Neural cell (in vitro differentiated cells): Measurements from ENCODE around the gene SLC6A19. TPM values are rescaled to one million over a fixed set of nuclear protein-coding genes. Genes with fewer than 3 reads are reported as not detected.

Source experiments
- H2AFZ ChIP-seq: fragments of 200-600, 300-800 bp; sonication (generic), shearing (Covaris generic); 2 replicates; pipeline ENCODE4 v1.6.0; 2014; ENCODE audit warnings: low read depth, mild to moderate bottlenecking, antibody characterized with exemption, low read length, moderate library complexity
- H3F3A ChIP-seq: fragments of 200-600 bp; shearing (Covaris generic); 2 replicates; pipeline ENCODE4 v1.6.1; 2016; ENCODE audit warnings: mild to moderate bottlenecking, moderate library complexity, mixed read lengths, antibody characterized with exemption, low read length; ENCODE audit not compliant: insufficient read depth, poor library complexity, severe bottlenecking
- H3K27ac ChIP-seq: fragments of 200-600, 300-800 bp; sonication (generic), shearing (Covaris generic); 2 replicates; pipeline ENCODE4 v1.5.1; 2014; ENCODE audit warnings: mild to moderate bottlenecking, low read length, moderate library complexity
- H3K27me3 ChIP-seq: fragments of 300-800, 200-600 bp; sonication (generic), shearing (Covaris generic); 2 replicates; pipeline ENCODE4 v1.6.0; 2014; ENCODE audit warnings: mild to moderate bottlenecking, low read depth, low read length, moderate library complexity; ENCODE audit not compliant: insufficient read depth
- H3K36me3 ChIP-seq: fragments of 300-800, 200-600 bp; sonication (generic), shearing (Covaris generic); 2 replicates; pipeline ENCODE4 v1.5.1; 2014; ENCODE audit warnings: mild to moderate bottlenecking, antibody characterized with exemption, low read length, moderate library complexity; ENCODE audit not compliant: insufficient read depth
- H3K4me2 ChIP-seq: fragments of 300-800, 200-600 bp; sonication (generic), shearing (Covaris generic); 2 replicates; pipeline ENCODE4 v1.6.0; 2014; ENCODE audit warnings: mild to moderate bottlenecking, low read length
- H3K4me3 ChIP-seq: fragments of 300-800, 200-600 bp; sonication (generic), shearing (Covaris generic); 2 replicates; pipeline ENCODE4 v1.5.1; 2014; ENCODE audit warnings: mild to moderate bottlenecking, low read length, moderate library complexity
- H3K79me2 ChIP-seq: fragments of 200-600 bp; shearing (Covaris generic); replicated peaks from 2 replicates; pipeline ENCODE4 v1.6.0; 2014; ENCODE audit warnings: mild to moderate bottlenecking, low read length, moderate library complexity; ENCODE audit not compliant: insufficient read depth
- H3K9ac ChIP-seq: fragments of 300-800, 200-600 bp; sonication (generic), shearing (Covaris generic); 2 replicates; pipeline ENCODE4 v1.6.1; 2016; ENCODE audit warnings: mild to moderate bottlenecking, low read length, mixed read lengths
- H3K9me2 ChIP-seq: fragments of 200-600 bp; shearing (Covaris generic); 2 replicates; pipeline ENCODE4 v1.6.1; 2016; ENCODE audit warnings: mild to moderate bottlenecking, low read length, mixed read lengths; ENCODE audit not compliant: insufficient read depth
- H3K9me3 ChIP-seq: fragments of 200-600, 300-800 bp; sonication (generic), shearing (Covaris generic); 2 replicates; pipeline ENCODE4 v1.6.1; 2016; ENCODE audit warnings: mild to moderate bottlenecking, mixed run types, low read length, moderate library complexity, mixed read lengths
- H4K20me1 ChIP-seq: fragments of 200-600 bp; shearing (Covaris generic); 2 replicates; pipeline ENCODE4 v1.6.1; 2016; ENCODE audit warnings: mild to moderate bottlenecking, mixed run types; ENCODE audit not compliant: insufficient read depth
- EP300 ChIP-seq: fragments of 450-650 bp; conservative IDR thresholded peaks from 2 replicates; pipeline ENCODE4 v1.6.1; 2014; ENCODE audit warnings: antibody characterized with exemption, mild to moderate bottlenecking, moderate library complexity; ENCODE audit not compliant: poor library complexity, severe bottlenecking
- EZH2 ChIP-seq: fragments of 200-600, 300-800 bp; shearing (Covaris generic), sonication (generic); IDR thresholded peaks from 2 replicates; pipeline ENCODE4 v1.6.1; 2014; ENCODE audit warnings: antibody characterized with exemption, low read length, borderline replicate concordance, mild to moderate bottlenecking; ENCODE audit not compliant: insufficient read depth, poor library complexity, severe bottlenecking
- MXI1 ChIP-seq: fragments of 450-650 bp; conservative IDR thresholded peaks from 2 replicates; pipeline ENCODE4 v1.6.1; 2014; ENCODE audit warnings: antibody characterized with exemption, mild to moderate bottlenecking; ENCODE audit not compliant: poor library complexity, severe bottlenecking
- POLR2AphosphoS5 ChIP-seq: IDR thresholded peaks from 2 replicates; pipeline ENCODE4 v1.6.1; 2012
- RAD21 ChIP-seq: fragments of 450-650 bp; conservative IDR thresholded peaks from 2 replicates; pipeline ENCODE4 v1.6.1; 2014; ENCODE audit warnings: antibody characterized with exemption, mild to moderate bottlenecking, moderate library complexity
- SMC3 ChIP-seq: fragments of 450-650 bp; conservative IDR thresholded peaks from 2 replicates; pipeline ENCODE4 v1.6.1; 2014; ENCODE audit warnings: antibody characterized with exemption, mild to moderate bottlenecking, moderate library complexity; ENCODE audit not compliant: poor library complexity
- TAF1 ChIP-seq: IDR thresholded peaks from 2 replicates; pipeline ENCODE4 v1.6.1; 2012; ENCODE audit warnings: low read depth
- polyA plus RNA-seq: library from polyadenylated mRNA; depleted of rRNA; stranded (reverse); fragments of >200 nt; gene quantifications from 2 replicates; pipeline ENCODE4 v1.2.3, GENCODE V29; 2014
- TF ChIP-seq, protein P1 (sequence below): fragments of 450-650 bp; IDR thresholded peaks from 2 replicates; pipeline ENCODE4 v1.5.1; 2014; ENCODE audit warnings: antibody characterized with exemption, mild to moderate bottlenecking, moderate library complexity; ENCODE audit not compliant: poor library complexity, severe bottlenecking
- TF ChIP-seq, protein P2 (sequence below): IDR thresholded peaks from 2 replicates; pipeline ENCODE4 v1.6.1; 2012; ENCODE audit warnings: borderline replicate concordance

SLC6A19 gene
- polyA plus RNA-seq, 1 donor from 2014 or later, result not detected

DNA sequence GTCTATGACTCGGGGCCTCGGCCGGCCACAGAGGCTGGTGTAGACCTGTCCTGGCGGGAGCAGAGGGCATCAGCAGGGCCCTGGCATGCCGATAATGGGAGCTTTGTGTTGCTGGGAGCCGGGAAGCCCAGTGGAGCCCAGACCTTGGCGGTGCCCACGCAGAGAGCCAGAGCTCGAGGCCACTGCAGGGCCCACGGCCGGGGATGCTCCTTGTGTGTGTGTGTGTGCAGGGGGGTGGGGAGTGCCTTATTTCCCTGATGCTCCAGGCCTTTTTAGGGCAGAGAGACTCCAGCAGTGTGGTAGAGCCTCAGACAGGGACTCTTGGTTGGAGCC, 18.3 kb downstream of the SLC6A19 start:
- Histone ChIP-seq H3K27me3 (no peaks in the 10 kb centered on the region), H3K79me2 (no peaks in the 10 kb centered on the region), H3K9me2 (no peaks in the 10 kb centered on the region), H3K9me3 (no peaks in the 10 kb centered on the region), H3K4me3 (no peak overlapping the region), H3K4me2 (no peak overlapping the region), H3K27ac (no peak overlapping the region), H3F3A (no peaks in the 10 kb centered on the region), H3K9ac (no peak overlapping the region), H3K36me3 (no peaks in the 10 kb centered on the region), H4K20me1 (no peaks in the 10 kb centered on the region), H2AFZ (no peak overlapping the region)
- TF ChIP-seq RAD21 (no peak), TAF1 (no peak)
- TF ChIP-seq, protein P1, sequence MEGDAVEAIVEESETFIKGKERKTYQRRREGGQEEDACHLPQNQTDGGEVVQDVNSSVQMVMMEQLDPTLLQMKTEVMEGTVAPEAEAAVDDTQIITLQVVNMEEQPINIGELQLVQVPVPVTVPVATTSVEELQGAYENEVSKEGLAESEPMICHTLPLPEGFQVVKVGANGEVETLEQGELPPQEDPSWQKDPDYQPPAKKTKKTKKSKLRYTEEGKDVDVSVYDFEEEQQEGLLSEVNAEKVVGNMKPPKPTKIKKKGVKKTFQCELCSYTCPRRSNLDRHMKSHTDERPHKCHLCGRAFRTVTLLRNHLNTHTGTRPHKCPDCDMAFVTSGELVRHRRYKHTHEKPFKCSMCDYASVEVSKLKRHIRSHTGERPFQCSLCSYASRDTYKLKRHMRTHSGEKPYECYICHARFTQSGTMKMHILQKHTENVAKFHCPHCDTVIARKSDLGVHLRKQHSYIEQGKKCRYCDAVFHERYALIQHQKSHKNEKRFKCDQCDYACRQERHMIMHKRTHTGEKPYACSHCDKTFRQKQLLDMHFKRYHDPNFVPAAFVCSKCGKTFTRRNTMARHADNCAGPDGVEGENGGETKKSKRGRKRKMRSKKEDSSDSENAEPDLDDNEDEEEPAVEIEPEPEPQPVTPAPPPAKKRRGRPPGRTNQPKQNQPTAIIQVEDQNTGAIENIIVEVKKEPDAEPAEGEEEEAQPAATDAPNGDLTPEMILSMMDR, result no peak

DNA sequence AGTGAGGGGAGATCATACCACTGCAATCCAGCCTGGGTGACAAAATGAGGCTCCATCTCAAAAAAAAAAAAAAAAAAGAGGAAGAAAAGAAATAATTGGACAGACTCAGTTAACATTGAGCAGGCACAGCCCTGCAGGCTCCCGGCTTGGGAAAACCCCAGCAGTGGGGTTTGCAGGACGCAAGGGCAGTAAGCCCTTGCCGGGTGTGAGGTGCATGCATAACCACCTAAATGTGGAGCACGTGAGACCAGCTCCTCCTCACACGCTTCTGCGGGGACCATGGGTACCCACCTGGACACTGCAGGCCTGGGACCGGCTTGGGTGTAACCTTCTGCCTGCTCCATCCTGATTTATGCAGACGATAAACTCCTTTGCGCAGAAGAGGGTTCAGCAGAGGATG, 19.0 kb downstream of the SLC6A19 start:
- TF ChIP-seq, protein P2, sequence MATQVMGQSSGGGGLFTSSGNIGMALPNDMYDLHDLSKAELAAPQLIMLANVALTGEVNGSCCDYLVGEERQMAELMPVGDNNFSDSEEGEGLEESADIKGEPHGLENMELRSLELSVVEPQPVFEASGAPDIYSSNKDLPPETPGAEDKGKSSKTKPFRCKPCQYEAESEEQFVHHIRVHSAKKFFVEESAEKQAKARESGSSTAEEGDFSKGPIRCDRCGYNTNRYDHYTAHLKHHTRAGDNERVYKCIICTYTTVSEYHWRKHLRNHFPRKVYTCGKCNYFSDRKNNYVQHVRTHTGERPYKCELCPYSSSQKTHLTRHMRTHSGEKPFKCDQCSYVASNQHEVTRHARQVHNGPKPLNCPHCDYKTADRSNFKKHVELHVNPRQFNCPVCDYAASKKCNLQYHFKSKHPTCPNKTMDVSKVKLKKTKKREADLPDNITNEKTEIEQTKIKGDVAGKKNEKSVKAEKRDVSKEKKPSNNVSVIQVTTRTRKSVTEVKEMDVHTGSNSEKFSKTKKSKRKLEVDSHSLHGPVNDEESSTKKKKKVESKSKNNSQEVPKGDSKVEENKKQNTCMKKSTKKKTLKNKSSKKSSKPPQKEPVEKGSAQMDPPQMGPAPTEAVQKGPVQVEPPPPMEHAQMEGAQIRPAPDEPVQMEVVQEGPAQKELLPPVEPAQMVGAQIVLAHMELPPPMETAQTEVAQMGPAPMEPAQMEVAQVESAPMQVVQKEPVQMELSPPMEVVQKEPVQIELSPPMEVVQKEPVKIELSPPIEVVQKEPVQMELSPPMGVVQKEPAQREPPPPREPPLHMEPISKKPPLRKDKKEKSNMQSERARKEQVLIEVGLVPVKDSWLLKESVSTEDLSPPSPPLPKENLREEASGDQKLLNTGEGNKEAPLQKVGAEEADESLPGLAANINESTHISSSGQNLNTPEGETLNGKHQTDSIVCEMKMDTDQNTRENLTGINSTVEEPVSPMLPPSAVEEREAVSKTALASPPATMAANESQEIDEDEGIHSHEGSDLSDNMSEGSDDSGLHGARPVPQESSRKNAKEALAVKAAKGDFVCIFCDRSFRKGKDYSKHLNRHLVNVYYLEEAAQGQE, result no peak
- TF ChIP-seq, protein P1, result no peak
- TF ChIP-seq TAF1 (no peak), EZH2 (no peak), EP300 (no peak), MXI1 (no peak), RAD21 (no peak), POLR2AphosphoS5 (no peak), SMC3 (no peak)
- H3K9me2 ChIP-seq, result no peaks in the 10 kb centered on the region
- no peaks in the 10 kb centered on the region for H4K20me1 ChIP-seq
- no peaks in the 10 kb centered on the region for H3K36me3 ChIP-seq
- H3K79me2 ChIP-seq, result no peaks in the 10 kb centered on the region
- H3F3A ChIP-seq, result no peaks in the 10 kb centered on the region
- H3K27me3 ChIP-seq, result no peaks in the 10 kb centered on the region
- no peaks in the 10 kb centered on the region for H3K9me3 ChIP-seq
- H3K27ac ChIP-seq, result no peak overlapping the region
- no peak overlapping the region for H3K4me3 ChIP-seq
- H3K9ac ChIP-seq, result no peak overlapping the region
- no peak overlapping the region for H2AFZ ChIP-seq
- H3K4me2 ChIP-seq, result no peak overlapping the region
